ENCODE results near the gene ZCCHC4.
A peak's percentile ranks its signal among the peaks of the same experiment; 100 is the strongest.
"Not testable (repeated sequence)": the region's sequence is repeated elsewhere in the genome, so short reads cannot be mapped to it uniquely, and the experiment has no call there.

Gene ZCCHC4

GRCh38 chr4:25313201-25313895 is 774 bp downstream of the ZCCHC4 start:
- no peak for TF ChIP-seq POLR2AphosphoS5 (IDR thresholded peaks at IDR 0.05; ENCODE audit: low read depth)
- TF ChIP-seq CTCF (IDR thresholded peaks at IDR 0.05; ENCODE audit: insufficient read depth, low read length), result no peak
- no peak for TF ChIP-seq REST (IDR thresholded peaks at IDR 0.05; ENCODE audit: insufficient replicate concordance, low read depth)
- TF ChIP-seq GABPA (IDR thresholded peaks at IDR 0.05; ENCODE audit: low read depth), result no peak
- TF ChIP-seq SPI1 (IDR thresholded peaks at IDR 0.05; ENCODE audit: borderline replicate concordance, low read depth), result no peak
- H3K27ac ChIP-seq (replicated peaks), result peak overlapping the region; percentile 79
- no peak for DNase-seq (ENCODE audit: low read depth in 1 of 2, low spot score in 1 of 2)
- peak overlapping the region; percentile 90 for H3K4me3 ChIP-seq (replicated peaks; ENCODE audit: insufficient read depth, low read length)
- H3K27me3 ChIP-seq (ENCODE audit: insufficient read depth, poor library complexity, severe bottlenecking), result no peaks in the 10 kb centered on the region

- H3K4me3 ChIP-seq (replicated peaks; ENCODE audit: insufficient read depth, low read length), result no peak overlapping the region
- no peak for DNase-seq (ENCODE audit: low read depth in 1 of 2, low spot score in 1 of 2)
- no peak for TF ChIP-seq SPI1 (IDR thresholded peaks at IDR 0.05; ENCODE audit: borderline replicate concordance, low read depth)
Measured at GRCh38 chr4:25320336-25320735, 7.8 kb downstream of the ZCCHC4 start.

GRCh38 chr4:25320773-25321172 is 8.2 kb downstream of the ZCCHC4 start:
- Histone ChIP-seq H3K4me3 (replicated peaks; ENCODE audit: insufficient read depth, low read length) (no peak overlapping the region), H3K27me3 (ENCODE audit: insufficient read depth, poor library complexity, severe bottlenecking) (no peaks in the 10 kb centered on the region), H3K27ac (replicated peaks) (peak overlapping the region; percentile 38)
- no peak for TF ChIP-seq REST (IDR thresholded peaks at IDR 0.05; ENCODE audit: insufficient replicate concordance, low read depth)
- TF ChIP-seq CTCF (IDR thresholded peaks at IDR 0.05; ENCODE audit: insufficient read depth, low read length), result no peak
- DNase-seq (ENCODE audit: low read depth in 1 of 2, low spot score in 1 of 2), result peak; percentile 66 to 67

More at GRCh38 chr4:25320336-25320735, 7.8 kb downstream of the ZCCHC4 start:
- Histone ChIP-seq H3K27ac (replicated peaks) (peak overlapping the region; percentile 34), H3K27me3 (ENCODE audit: insufficient read depth, poor library complexity, severe bottlenecking) (no peaks in the 10 kb centered on the region)

GRCh38 chr4:25321703-25322102 is 9.1 kb downstream of the ZCCHC4 start:
- no peak overlapping the region for H3K27ac ChIP-seq (replicated peaks)
- TF ChIP-seq POLR2AphosphoS5 (IDR thresholded peaks at IDR 0.05; ENCODE audit: low read depth) (no peak), CTCF (IDR thresholded peaks at IDR 0.05; ENCODE audit: insufficient read depth, low read length) (no peak), REST (IDR thresholded peaks at IDR 0.05; ENCODE audit: insufficient replicate concordance, low read depth) (no peak), GABPA (IDR thresholded peaks at IDR 0.05; ENCODE audit: low read depth) (no peak), SPI1 (IDR thresholded peaks at IDR 0.05; ENCODE audit: borderline replicate concordance, low read depth) (no peak)
- no peaks in the 10 kb centered on the region for H3K27me3 ChIP-seq (ENCODE audit: insufficient read depth, poor library complexity, severe bottlenecking)
- H3K4me3 ChIP-seq (replicated peaks; ENCODE audit: insufficient read depth, low read length), result no peak overlapping the region
- no peak for DNase-seq (ENCODE audit: low read depth in 1 of 2, low spot score in 1 of 2)

- DNase-seq (ENCODE audit: low read depth in 1 of 2, low spot score in 1 of 2); H3K4me3 ChIP-seq (replicated peaks; ENCODE audit: insufficient read depth, low read length); H3K27me3 ChIP-seq (ENCODE audit: insufficient read depth, poor library complexity, severe bottlenecking); H3K27ac ChIP-seq (replicated peaks): not testable (repeated sequence)
Measured at GRCh38 chr4:25328463-25328862, 15.9 kb downstream of the ZCCHC4 start.

Measured in HL-60 (cell line).